Activated T-helper 1 cell treated with Interleukin-2 at 50 U/mL for 16 hours (primary cell): ENCODE measurements around the gene FBXL16.

Experiments
- DNase-seq: peaks from one replicate; pipeline ENCODE4 v3.0.0-alpha.2; 2020; ENCODE audit warnings: low read depth

FBXL16 gene

DNA sequence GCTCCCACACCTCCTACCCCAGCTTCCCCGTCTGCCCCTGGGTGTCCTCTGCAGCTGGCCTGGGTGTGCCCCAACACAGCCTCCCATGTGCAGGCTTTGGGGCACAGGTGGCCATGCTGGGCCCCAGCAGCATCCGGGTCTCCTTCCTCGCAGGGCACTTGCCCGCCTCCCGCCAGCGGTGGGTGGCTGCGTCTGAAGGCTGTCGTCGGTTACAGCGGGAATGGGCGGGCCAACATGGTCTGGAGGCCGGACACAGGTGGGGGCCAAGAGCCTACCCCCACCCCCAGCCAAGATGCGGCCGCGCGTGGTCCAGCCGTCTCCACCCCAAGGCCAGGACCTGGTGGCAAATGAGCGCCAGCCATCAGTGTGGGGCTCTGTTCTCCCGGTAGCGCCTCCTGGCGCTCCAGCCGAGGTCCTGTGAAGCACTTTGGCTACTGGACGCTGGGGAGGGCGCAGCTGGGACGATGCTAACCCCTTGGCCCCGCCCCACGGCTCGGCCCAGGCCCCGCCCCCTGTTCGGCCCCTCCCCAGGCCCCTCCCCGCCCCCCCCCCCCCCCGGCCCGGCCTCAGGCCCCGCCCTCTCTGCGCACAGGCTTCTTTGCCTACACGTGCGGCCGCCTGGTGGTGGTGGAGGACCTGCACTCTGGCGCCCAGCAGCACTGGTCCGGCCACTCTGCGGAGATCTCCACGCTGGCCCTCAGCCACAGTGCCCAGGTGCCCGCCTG lies 45.0 kb downstream of the FBXL16 start:
- peak; percentile 47 for DNase-seq

DNA sequence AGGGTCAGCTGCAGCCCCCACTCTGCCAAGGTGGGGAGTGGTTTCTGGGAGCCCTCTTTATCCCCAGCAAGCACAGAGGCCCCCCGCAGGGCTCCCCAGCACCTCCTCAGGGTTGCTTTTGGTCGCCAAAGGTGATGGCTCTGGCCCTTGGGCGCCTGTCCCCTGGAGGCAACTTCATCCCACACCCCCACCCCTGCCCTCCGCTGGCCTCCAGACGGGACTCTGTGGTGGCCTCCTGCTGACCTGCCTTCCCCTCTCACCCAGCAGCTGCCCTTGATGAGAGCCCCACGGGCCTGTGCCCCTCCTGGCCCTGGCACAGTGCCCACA lies 45.5 kb downstream of the FBXL16 start:
- no peak for DNase-seq

DNA sequence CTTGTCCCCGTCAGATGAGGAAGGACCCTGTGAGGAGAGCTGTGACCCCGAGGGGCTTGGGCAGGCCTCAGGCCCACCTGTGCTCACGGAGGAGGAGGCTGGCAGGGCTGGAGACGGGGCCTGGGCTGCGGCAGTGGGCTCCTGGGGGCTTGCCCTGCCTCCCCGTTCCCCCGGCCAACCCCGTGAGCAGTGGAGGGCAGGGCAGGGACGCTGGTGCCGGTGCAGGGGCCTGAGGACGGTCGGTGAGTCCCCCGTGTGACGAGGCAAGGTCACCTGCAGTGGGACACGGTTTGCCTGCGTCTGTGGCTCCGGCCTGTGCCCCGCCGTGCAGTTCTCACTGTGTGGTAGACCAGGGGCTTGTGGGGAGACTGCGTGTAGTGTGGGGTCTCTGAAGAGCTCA lies 46.0 kb downstream of the FBXL16 start:
- DNase-seq, result no peak

DNA sequence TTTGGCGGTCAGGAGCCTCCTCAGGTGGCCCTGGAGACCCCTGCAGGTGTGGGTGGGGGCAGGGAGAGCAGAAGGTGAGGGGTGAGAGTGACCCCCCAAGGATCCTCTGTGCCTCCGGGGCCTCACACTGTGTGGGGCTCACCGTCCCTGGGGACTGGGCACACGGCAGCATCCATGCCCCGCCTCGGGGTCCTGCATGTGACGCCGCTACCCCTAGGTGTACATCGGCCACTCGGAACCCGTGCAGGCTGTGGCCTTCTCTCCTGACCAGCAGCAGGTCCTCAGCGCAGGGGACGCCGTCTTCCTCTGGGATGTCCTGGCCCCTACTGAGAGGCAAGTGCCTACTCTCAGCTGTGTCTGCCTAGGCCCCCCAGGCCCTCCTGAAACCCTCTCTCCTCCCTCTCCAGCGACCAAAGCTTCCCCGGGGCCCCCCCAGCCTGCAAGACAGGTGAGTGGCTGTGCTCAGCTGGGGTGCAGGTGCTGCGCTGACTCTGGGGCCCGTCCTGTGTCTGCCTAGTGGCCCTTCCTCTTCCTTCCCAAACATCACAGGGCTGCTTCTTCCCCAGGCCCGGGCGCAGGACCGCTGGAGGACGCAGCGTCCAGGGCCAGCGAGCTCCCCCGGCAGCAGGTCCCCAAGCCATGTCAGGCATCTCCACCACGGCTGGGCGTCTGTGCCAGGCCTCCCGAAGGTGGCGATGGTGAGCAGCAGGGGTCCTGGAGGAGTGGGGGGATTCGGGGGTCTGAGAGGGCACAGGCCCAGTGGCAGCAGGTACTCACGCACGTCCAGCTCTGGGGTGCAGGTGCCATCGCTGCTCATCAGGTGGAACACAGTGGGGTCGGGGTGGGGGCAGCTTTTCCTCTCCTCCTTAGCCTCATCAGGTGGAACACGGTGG lies 46.7 kb downstream of the FBXL16 start:
- DNase-seq, result no peak

- no peak for DNase-seq
Measured at GRCh38 chr16:657487-657886, 48.1 kb downstream of the FBXL16 start.

- no peak for DNase-seq
Measured at GRCh38 chr16:654034-654433, 51.6 kb downstream of the FBXL16 start.

GRCh38 chr16:652454-653305 lies 52.9 kb downstream of the FBXL16 start:
- no peak for DNase-seq

DNA sequence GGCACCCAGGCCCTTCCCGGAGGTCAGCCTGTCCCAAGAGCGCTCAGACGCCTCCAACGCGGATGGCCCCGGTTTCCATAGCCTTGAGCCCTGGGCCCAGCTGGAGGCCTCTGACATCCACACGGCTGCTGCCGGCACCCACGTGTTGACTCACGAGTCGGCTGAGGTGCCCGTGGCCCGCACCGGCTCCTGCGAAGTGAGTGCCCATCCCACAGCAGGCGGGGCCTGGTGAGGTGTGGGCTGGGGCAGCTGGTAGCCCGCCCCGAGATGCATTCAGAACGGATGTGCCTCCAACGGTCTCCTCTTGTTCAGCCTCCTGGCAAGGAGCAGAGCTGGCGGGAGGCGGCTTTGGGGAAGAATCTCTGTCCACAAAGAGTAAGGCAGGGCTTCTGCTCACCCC lies 53.8 kb downstream of the FBXL16 start:
- no peak for DNase-seq

DNA sequence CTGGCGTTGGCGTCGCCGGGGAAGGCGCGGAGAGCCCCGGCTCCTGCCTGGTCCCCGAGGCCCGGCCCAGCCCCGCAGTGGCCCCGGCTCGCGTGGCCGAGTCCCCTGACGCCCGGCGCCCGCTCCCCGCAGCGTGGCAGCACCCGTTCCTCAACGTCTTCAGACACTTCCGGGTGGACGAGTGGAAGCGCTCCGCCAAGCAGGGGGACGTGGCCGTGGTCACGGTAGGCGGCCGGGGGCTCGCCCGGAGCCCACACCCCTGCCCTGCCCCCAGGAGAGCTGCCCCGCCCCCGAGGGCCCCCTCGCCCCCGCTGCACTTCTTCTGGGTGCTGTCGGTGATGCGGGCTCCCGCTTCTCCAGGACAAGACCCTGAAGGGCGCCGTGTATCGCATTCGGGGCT lies 56.0 kb downstream of the FBXL16 start:
- DNase-seq, result no peak

DNA sequence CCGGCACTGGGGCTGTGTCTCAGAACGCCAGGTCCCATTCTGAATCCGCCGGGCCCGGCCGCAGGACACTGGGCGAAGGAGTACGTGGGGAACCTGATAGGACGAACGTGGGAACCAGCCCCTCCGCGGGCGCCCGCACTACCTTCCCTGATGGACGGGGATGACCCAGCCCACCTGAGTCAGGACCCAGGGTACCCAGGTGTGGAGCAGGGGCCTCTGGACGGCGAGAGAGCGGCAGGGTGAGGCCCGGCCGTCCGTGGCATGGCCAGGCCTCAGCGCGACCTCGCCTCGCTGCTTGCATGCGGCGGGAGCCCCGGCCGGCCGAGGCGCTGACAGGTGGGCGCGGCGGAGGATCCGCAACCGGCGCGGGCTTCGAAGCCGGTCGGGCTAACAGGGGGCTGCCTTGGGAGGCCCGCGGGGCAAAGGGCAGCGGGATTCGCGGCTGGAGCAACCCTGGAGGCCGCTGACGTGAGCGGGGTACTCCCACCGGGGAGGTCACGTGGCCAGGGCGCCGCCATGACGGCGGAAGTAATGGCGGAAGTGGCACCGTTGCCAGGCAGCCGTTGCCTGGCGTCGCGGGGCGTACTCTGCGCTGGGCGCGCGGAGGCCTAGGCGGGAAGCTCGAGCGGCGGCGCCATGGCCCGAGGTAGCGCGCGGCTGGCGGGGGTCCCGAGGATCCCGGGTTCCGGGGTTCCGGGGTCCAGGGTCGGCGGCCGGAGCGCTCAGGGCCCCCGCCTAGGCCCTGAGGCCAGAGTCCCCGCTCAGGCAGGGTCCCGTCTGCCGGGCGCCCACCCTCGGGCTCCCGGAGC lies 56.6 kb downstream of the FBXL16 start, which contains the start of gene WDR90:
WDR90 (plus strand) TSS at position 585 of the 809 bp plus-strand sequence; CDS start at position 637, 52 bp downstream.
- peak; percentile 87 for DNase-seq

DNA sequence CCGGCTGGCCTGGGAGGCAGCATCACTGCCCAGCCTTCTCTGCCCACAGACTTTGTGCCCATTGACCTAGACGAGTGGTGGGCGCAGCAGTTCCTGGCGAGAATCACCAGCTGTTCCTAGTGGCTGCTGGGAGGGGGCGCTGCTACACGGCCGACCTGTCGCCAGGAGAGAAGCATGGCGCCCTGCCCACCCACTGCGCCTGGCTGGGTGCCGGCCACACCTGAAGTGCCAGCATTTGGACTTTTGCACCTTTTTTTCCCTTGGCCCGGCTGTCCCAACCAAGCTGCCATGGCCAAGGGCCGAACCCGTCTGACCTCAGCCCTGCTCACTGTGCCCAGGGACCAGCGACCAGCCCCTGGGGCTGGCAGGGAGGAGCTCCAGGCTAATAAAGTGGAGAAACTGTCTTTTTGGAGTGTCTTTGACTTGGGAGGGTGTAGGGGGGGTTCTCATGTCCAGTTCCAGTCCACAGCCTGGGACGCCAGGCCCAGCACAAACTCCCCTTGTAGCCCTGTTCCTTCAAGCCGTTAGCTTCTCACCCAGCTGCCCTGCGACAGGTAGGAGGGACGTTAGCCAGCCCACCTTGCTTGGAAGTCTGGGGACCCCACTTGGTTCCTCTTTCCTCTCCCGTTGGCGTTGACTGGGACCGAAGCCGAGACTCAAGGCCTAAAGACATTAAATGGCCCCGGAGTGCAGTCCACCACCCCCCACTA lies 57.4 kb downstream of the FBXL16 start:
- no peak for DNase-seq

DNA sequence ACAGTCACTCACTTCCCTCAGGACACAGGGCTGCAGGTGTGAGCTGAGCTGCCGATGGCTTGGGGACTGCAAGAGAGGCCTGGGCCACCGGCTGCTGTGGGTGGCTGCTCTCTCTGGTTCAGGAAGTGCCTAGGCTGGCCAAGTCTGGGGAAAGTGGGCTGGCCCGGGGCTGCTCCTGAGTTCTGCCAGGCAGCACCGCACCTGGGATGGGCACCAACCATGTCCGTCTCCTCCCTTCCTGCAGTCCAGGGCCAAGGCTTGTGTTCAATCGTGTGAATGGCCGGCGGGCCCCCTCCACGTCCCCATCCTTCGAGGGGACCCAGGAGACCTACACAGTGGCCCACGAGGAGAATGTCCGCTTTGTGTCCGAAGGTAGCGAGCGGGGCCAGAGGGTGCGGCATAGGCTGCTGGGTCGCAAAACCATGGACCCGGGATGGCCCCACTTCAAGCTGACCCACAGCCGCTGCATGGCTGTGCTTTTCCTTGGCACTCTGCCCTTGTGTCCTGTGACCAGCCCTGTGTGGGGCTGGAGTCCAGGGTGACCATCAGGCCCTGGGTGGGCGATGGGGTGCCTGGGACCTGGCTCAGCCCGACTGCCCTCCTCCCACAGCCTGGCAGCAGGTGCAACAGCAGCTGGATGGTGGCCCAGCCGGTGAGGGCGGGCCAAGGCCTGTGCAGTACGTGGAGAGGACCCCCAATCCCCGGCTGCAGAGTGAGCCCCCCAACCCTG lies 58.3 kb downstream of the FBXL16 start:
- DNase-seq, result no peak

GRCh38 chr16:646679-647172 lies 58.9 kb downstream of the FBXL16 start:
- DNase-seq, result no peak

- no peak for DNase-seq
Measured at GRCh38 chr16:645852-646678, 59.5 kb downstream of the FBXL16 start.

DNA sequence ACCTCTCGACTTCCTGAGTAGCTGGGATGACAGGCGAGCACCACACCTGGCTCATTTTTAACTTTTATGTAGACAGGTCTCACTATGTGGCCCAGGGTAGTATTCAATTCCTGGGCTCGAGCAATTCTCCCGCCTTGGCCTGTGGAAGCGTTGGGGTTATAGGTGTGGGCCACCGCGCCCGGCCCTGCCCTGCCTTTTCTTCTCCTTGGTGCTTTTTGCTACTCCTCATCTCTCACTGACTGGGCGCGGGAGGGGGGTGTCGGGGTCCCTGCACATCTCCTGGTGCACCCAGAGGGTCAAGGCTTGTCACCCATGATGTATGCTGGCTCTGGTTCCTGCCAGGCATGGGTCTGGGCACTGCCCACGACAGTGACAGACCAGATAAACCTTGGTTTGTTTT lies 61.0 kb downstream of the FBXL16 start:
- no peak for DNase-seq

GRCh38 chr16:643050-643368 lies 62.6 kb downstream of the FBXL16 start:
- DNase-seq, result no peak
